ENCODE results near the gene FOXL1. TPM values are rescaled to one million over a fixed set of nuclear protein-coding genes. Genes with fewer than 3 reads are reported as not detected.

The FOXL1 gene
- total RNA-seq, 4 donors from 2014 or later = under 0.01 to 3.2 (median 0.76) TPM; not detected in 1

DNA sequence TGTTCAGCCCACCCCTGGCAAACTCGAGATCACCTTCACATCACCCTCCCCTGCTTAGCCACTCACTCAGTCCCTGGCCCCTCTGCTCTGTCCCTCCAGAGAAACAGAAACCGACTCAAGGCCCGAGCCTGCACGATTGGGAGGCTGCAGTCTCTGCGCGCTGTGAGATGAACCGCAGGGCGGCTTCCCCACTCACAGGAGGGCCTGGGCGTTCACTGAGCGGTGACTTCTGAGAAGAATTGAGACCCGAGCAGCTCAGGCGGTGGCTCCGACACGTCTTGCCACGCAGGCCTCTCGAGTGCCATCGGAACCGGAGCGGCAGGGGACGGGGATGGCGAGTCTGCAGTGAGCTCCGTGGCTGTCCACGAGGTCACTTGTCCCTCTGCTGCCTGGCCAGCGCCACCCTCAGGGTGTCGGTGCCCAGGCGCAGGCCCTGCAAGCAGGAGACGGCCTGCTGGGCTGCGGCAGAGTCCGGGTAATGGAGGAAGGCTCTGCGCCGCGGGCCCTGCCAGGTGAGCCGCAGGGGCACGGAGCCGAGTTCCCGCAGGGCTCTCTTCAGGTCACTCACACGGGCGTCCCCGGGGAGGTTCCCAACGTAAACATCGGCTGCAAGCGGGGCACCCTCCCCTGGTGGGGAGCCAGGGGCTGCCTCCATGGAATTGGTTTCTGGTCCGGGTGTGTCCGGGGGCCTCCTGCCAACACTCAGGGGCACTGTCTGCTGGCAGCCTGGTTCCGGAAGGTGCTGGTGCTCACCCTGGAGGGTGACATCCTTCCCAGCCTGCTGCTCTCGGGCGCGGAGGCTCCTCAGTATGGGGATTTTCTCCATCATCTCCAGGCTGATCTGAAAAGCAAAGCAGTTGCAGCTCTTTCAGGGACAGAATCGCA, 46.5 kb upstream of the FOXL1 start:
- no peak overlapping the region for H3K4me3 ChIP-seq
- H3K9me3 ChIP-seq = no peaks in the 10 kb centered on the region
- no peak for DNase-seq
- no peak for TF ChIP-seq POLR2A (IDR thresholded peaks at IDR 0.05)
- TF ChIP-seq, protein P1, sequence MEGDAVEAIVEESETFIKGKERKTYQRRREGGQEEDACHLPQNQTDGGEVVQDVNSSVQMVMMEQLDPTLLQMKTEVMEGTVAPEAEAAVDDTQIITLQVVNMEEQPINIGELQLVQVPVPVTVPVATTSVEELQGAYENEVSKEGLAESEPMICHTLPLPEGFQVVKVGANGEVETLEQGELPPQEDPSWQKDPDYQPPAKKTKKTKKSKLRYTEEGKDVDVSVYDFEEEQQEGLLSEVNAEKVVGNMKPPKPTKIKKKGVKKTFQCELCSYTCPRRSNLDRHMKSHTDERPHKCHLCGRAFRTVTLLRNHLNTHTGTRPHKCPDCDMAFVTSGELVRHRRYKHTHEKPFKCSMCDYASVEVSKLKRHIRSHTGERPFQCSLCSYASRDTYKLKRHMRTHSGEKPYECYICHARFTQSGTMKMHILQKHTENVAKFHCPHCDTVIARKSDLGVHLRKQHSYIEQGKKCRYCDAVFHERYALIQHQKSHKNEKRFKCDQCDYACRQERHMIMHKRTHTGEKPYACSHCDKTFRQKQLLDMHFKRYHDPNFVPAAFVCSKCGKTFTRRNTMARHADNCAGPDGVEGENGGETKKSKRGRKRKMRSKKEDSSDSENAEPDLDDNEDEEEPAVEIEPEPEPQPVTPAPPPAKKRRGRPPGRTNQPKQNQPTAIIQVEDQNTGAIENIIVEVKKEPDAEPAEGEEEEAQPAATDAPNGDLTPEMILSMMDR (IDR thresholded peaks at IDR 0.05) = no peak
- no peaks in the 10 kb centered on the region for H3K4me1 ChIP-seq
- H3K27me3 ChIP-seq = no peaks in the 10 kb centered on the region
- intact Hi-C loops (cut with DNase I; ENCODE audit: low total_unique reads) = no loop called here
- no peak overlapping the region for H3K27ac ChIP-seq
- H3K36me3 ChIP-seq = no peaks in the 10 kb centered on the region

DNA sequence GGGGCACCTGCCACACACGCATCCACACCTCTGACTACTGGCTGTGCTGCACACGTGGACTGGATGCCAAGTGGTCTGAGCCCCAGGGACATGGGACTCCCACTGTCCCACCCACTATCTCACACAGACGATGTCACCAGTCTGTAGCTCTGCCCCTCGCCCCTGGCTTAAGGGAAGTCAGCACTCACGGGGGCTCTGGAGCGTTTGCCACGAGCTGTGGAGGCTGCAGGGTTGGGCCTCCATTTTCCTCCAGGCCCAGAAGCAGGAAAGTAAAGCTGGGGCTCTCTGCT, 45.9 kb upstream of the FOXL1 start:
- Histone ChIP-seq H3K27ac (no peak overlapping the region), H3K9me3 (no peaks in the 10 kb centered on the region), H3K36me3 (no peaks in the 10 kb centered on the region), H3K27me3 (no peaks in the 10 kb centered on the region), H3K4me3 (no peak overlapping the region), H3K4me1 (no peaks in the 10 kb centered on the region)
- no peak for DNase-seq
- no peak for TF ChIP-seq POLR2A (IDR thresholded peaks at IDR 0.05)
- TF ChIP-seq, protein P1 (IDR thresholded peaks at IDR 0.05) = no peak
- intact Hi-C loops (cut with DNase I; ENCODE audit: low total_unique reads) = no loop called here

DNA sequence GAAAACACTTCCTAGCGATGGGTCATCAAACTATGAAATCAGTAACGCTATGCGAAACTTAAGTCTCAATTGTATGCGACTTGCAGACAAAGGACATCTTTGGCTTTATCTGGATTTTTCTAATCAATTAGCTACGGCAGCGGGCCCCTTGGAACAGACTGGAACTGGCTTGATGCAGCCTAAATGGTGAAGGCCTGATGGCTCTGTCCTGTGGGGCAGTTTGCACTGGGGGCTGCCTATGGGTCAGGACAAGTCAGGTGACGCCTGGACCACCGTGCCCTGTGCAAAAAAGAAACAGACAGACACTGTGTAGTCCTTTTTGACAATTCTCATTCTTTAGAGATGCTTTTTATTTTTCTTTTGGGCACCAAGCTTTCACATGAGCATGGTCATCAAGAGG, 45.3 kb upstream of the FOXL1 start:
- no peak for DNase-seq
- no peaks in the 10 kb centered on the region for H3K36me3 ChIP-seq

DNA sequence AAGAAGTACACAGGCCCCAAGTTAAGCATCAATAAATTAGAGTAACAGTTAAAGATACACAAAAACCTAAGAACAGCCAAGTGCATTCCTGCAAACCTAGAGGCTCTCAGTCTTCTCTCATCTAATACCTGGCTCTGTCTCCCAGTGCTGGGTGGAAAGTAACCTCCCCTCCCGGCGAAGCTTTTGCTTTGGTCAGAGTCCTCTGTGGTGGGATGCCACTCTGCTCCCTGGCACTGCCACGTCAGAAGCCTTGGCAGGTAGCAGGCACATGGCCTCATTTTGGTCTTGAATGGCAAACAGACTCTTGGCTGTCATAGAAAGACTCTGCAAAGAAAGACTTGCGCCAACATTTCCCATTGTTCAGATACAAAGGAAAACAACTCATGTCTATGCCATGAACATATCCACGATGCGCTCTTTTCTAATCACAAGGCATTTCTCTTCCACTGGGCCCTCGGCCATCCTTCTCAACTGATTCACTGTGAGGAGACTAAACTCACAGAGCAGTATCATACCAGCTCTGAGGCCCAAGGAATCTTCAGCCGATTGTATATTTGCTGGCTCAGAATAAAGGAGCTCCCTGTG, 44.5 kb upstream of the FOXL1 start:
- Histone ChIP-seq H3K4me3 (no peak overlapping the region), H3K4me1 (no peaks in the 10 kb centered on the region), H3K36me3 (no peaks in the 10 kb centered on the region), H3K9me3 (no peaks in the 10 kb centered on the region), H3K27me3 (no peaks in the 10 kb centered on the region), H3K27ac (no peak overlapping the region)
- no peak for TF ChIP-seq POLR2A (IDR thresholded peaks at IDR 0.05)
- TF ChIP-seq, protein P1 (IDR thresholded peaks at IDR 0.05) = no peak
- intact Hi-C loops (cut with DNase I; ENCODE audit: low total_unique reads) = no loop called here
- no peak for DNase-seq

More for the DNA sequence above, 45.3 kb upstream of the FOXL1 start:
- no peak overlapping the region for H3K4me3 ChIP-seq
- no peaks in the 10 kb centered on the region for H3K4me1 ChIP-seq
- no peak overlapping the region for H3K27ac ChIP-seq
- TF ChIP-seq, protein P1 (IDR thresholded peaks at IDR 0.05) = no peak
- no peak for TF ChIP-seq POLR2A (IDR thresholded peaks at IDR 0.05)
- intact Hi-C loops (cut with DNase I; ENCODE audit: low total_unique reads) = no loop called here
- no peaks in the 10 kb centered on the region for H3K27me3 ChIP-seq
- H3K9me3 ChIP-seq = no peaks in the 10 kb centered on the region

Measured in uterus (tissue), 4 donors.